SK-N-SH treated with all-trans-retinoic acid at 6 μM for 48 hours (cell line): Measurements from ENCODE around the gene PIF1.

Source experiments
- ATAC-seq: fragments of 200-7000 bp; cut with Tn5 transposase; 3 replicates; pipeline ENCODE4 v1.9.1; 2020; ENCODE audit warnings: mild to moderate bottlenecking, moderate library complexity
- BACH2 ChIP-seq: fragments of 250-450 bp; sonication (Bioruptor Pico); IDR thresholded peaks from 2 replicates; pipeline ENCODE4 v1.9.0; 2021; ENCODE audit warnings: mild to moderate bottlenecking, borderline replicate concordance
- CREB5 ChIP-seq: fragments of 250-450 bp; sonication (Bioruptor Pico); IDR thresholded peaks from 2 replicates; pipeline ENCODE4 v1.5.1; 2020; ENCODE audit warnings: low read depth, mild to moderate bottlenecking, moderate library complexity
- CSDC2 ChIP-seq: fragments of 250-450 bp; sonication (Bioruptor Pico); IDR thresholded peaks from 2 replicates; pipeline ENCODE4 v1.5.0; 2020; ENCODE audit warnings: mild to moderate bottlenecking, moderate library complexity
- ESRRG ChIP-seq: fragments of 250-450 bp; sonication (Bioruptor Pico); IDR thresholded peaks from 2 replicates; pipeline ENCODE4 v1.6.1; 2021; ENCODE audit warnings: mild to moderate bottlenecking
- GLIS3 ChIP-seq: fragments of 250-450 bp; sonication (Bioruptor Pico); IDR thresholded peaks from 2 replicates; pipeline ENCODE4 v1.5.0; 2020; ENCODE audit warnings: mild to moderate bottlenecking, moderate library complexity
- OSR1 ChIP-seq: fragments of 250-450 bp; sonication (Bioruptor Pico); IDR thresholded peaks from 2 replicates; pipeline ENCODE4 v1.8.0; 2022; ENCODE audit warnings: moderate library complexity, mild to moderate bottlenecking, inconsistent platforms
- PATZ1 ChIP-seq: fragments of 250-450 bp; sonication (Bioruptor Pico); IDR thresholded peaks from 2 replicates; pipeline ENCODE4 v1.8.0; 2020; ENCODE audit warnings: mild to moderate bottlenecking, moderate library complexity, borderline replicate concordance
- POU6F1 ChIP-seq: fragments of 250-450 bp; sonication (Bioruptor Pico); IDR thresholded peaks from 2 replicates; pipeline ENCODE4 v1.8.0; 2021; ENCODE audit warnings: low read depth, mild to moderate bottlenecking, moderate library complexity, borderline replicate concordance
- RARB ChIP-seq: fragments of 250-450 bp; sonication (Bioruptor Pico); IDR thresholded peaks from 2 replicates; pipeline ENCODE4 v1.8.0; 2021; ENCODE audit warnings: mild to moderate bottlenecking, moderate library complexity
- TCF4 ChIP-seq: fragments of 250-450 bp; sonication (Bioruptor Pico); IDR thresholded peaks from 2 replicates; pipeline ENCODE4 v1.8.0; 2021; ENCODE audit warnings: mild to moderate bottlenecking, moderate library complexity, borderline replicate concordance
- TOX ChIP-seq: fragments of 250-450 bp; sonication (Bioruptor Pico); IDR thresholded peaks from 2 replicates; pipeline ENCODE4 v1.8.0; 2021; ENCODE audit warnings: mild to moderate bottlenecking, moderate library complexity, borderline replicate concordance
- TSHZ2 ChIP-seq: fragments of 250-450 bp; sonication (Bioruptor Pico); IDR thresholded peaks from 2 replicates; pipeline ENCODE4 v1.5.0; 2020; ENCODE audit warnings: mild to moderate bottlenecking, moderate library complexity
- ZC3H10 ChIP-seq: fragments of 250-450 bp; sonication (Bioruptor Pico); IDR thresholded peaks from 2 replicates; pipeline ENCODE4 v1.5.1; 2021; ENCODE audit warnings: mild to moderate bottlenecking, moderate library complexity
- ZFP3 ChIP-seq: fragments of 250-450 bp; sonication (Bioruptor Pico); IDR thresholded peaks from 2 replicates; pipeline ENCODE4 v1.5.0; 2020; ENCODE audit warnings: mild to moderate bottlenecking, moderate library complexity
- ZFP30 ChIP-seq: fragments of 450-650 bp; formaldehyde crosslinking; IDR thresholded peaks from 2 replicates; pipeline ENCODE4 v1.5.0; 2022; ENCODE audit warnings: mild to moderate bottlenecking, moderate library complexity
- ZNF565 ChIP-seq: fragments of 450-650 bp; formaldehyde crosslinking; conservative IDR thresholded peaks from 2 replicates; pipeline ENCODE4 v1.5.0; 2020; ENCODE audit warnings: low read depth, mild to moderate bottlenecking, moderate library complexity
- ZNF70 ChIP-seq: fragments of 450-650 bp; formaldehyde crosslinking; IDR thresholded peaks from 2 replicates; pipeline ENCODE4 v1.5.0; 2020; ENCODE audit warnings: mild to moderate bottlenecking, moderate library complexity

Gene PIF1

GRCh38 chr15:64869501-64869900, 44.1 kb upstream of the PIF1 start:
- ATAC-seq, result no peak
- TF ChIP-seq TOX (CRISPR knock-in tag) (no peak), ZFP30 (CRISPR knock-in tag) (no peak), ESRRG (CRISPR knock-in tag) (no peak), POU6F1 (CRISPR knock-in tag) (no peak), OSR1 (CRISPR knock-in tag) (no peak), CSDC2 (CRISPR knock-in tag) (no peak), TCF4 (CRISPR knock-in tag) (no peak)

GRCh38 chr15:64865998-64866520, 40.6 kb upstream of the PIF1 start:
- ATAC-seq, result peak; percentile 28; the same call in 2 of the 3 replicates
- TF ChIP-seq ZFP30 (CRISPR knock-in tag), result no peak
- TF ChIP-seq ZNF70, result no peak
- no peak for TF ChIP-seq GLIS3 (CRISPR knock-in tag)
- TF ChIP-seq ZNF565 (CRISPR knock-in tag), result no peak

- no peak for TF ChIP-seq TSHZ2 (CRISPR knock-in tag)
- TF ChIP-seq ZFP3 (CRISPR knock-in tag), result no peak
- TF ChIP-seq ZNF565 (CRISPR knock-in tag), result no peak
- no peak for TF ChIP-seq ZC3H10 (CRISPR knock-in tag)
- TF ChIP-seq POU6F1 (CRISPR knock-in tag), result no peak
- TF ChIP-seq BACH2 (CRISPR knock-in tag), result no peak
- no peak for TF ChIP-seq ZFP30 (CRISPR knock-in tag)
- TF ChIP-seq CREB5 (CRISPR knock-in tag), result no peak
- no peak for TF ChIP-seq OSR1 (CRISPR knock-in tag)
- no peak for TF ChIP-seq RARB (CRISPR knock-in tag)
- no peak for TF ChIP-seq TOX (CRISPR knock-in tag)
- TF ChIP-seq CSDC2 (CRISPR knock-in tag), result no peak
- no peak for TF ChIP-seq ZNF70
- TF ChIP-seq ESRRG (CRISPR knock-in tag), result no peak
- no peak for TF ChIP-seq PATZ1 (CRISPR knock-in tag)
- no peak; the same call in 2 of the 3 replicates for ATAC-seq
Measured at GRCh38 chr15:64865126-64865997, 39.9 kb upstream of the PIF1 start.
